SK-N-SH (cell line): ENCODE results near the gene HHIP. TPM values are rescaled to one million over a fixed set of nuclear protein-coding genes. Genes with fewer than 3 reads are reported as not detected.

Source experiments
- CTCF ChIA-PET: fragments of 300-600, 350-600 bp; formaldehyde crosslinking; extraction: SDS; loops from one replicate; lab custom pipeline; 2021; lab: Yijun Ruan, JAX
- POLR2A ChIA-PET: fragments of 350-600 bp; sonication (Branson Sonifier 250); formaldehyde crosslinking; extraction: SDS; loops from one replicate; lab custom pipeline; 2020; ENCODE audit warnings: antibody characterized with exemption, inconsistent platforms; lab: Yijun Ruan, JAX
- DNase-seq: peaks from one replicate; pipeline ENCODE4 v3.0.0; 2012
- H2AFZ ChIP-seq: fragments of 200-600 bp; sonication (generic); 2 replicates; pipeline ENCODE4 v1.8.1; 2016; ENCODE audit warnings: antibody characterized with exemption, mild to moderate bottlenecking, low read depth
- H3F3A ChIP-seq: fragments of 200-600 bp; sonication (generic); replicated peaks from 2 replicates; pipeline ENCODE3; 2016; ENCODE audit warnings: antibody characterized with exemption, mild to moderate bottlenecking; ENCODE audit not compliant: insufficient read depth
- H3K27ac ChIP-seq, 2 experiments: fragments of 200-500 bp in 1 of 2; fragments of 200-600 bp in 1 of 2; sonication (Bioruptor generic) in 1 of 2; sonication (generic), shearing (Covaris generic) in 1 of 2; 2 replicates each; pipeline versions ENCODE4 v1.5.1 to v1.6.1; 2014 to 2016; ENCODE audit warnings: low read depth in 2 of 2, inconsistent platforms in 1 of 2, low read length in 1 of 2, mild to moderate bottlenecking in 1 of 2, mixed read lengths in 1 of 2
- H3K27me3 ChIP-seq: fragments of 200-600 bp; sonication (generic), shearing (Covaris generic); 2 replicates; pipeline ENCODE4 v1.6.1; 2016; ENCODE audit warnings: mixed run types; ENCODE audit not compliant: insufficient read depth
- H3K36me3 ChIP-seq, 2 experiments: fragments of 200-500 bp in 1 of 2; fragments of 200-600 bp in 1 of 2; sonication (Bioruptor generic) in 1 of 2; sonication (generic) in 1 of 2; replicated peaks in 1 of 2; 2 replicates each; pipeline versions ENCODE3 to v1.5.1; 2014 to 2016; ENCODE audit warnings: low read length in 1 of 2, mild to moderate bottlenecking in 1 of 2; ENCODE audit not compliant: insufficient read depth in 2 of 2, control insufficient read depth in 1 of 2
- H3K4me1 ChIP-seq, 2 experiments: fragments of 200-500 bp in 1 of 2; fragments of 200-600 bp in 1 of 2; sonication (Bioruptor generic) in 1 of 2; sonication (generic), shearing (Covaris generic) in 1 of 2; 2 replicates each; pipeline versions ENCODE4 v1.5.1 to v1.6.1; 2014 to 2016; ENCODE audit warnings: low read depth in 1 of 2, low read length in 1 of 2, mixed run types in 1 of 2; ENCODE audit not compliant: insufficient read depth in 2 of 2, control insufficient read depth in 1 of 2
- H3K4me2 ChIP-seq: fragments of 200-600 bp; sonication (generic), shearing (Covaris generic); 2 replicates; pipeline ENCODE4 v1.6.1; 2017; ENCODE audit warnings: mixed run types
- H3K4me3 ChIP-seq, 2 experiments: fragments of 200-500 bp in 1 of 2; fragments of 200-600 bp in 1 of 2; sonication (Bioruptor generic) in 1 of 2; sonication (generic), shearing (Covaris generic) in 1 of 2; 2 replicates each; pipeline versions ENCODE4 v1.5.1 to v1.8.1; 2014 to 2016; ENCODE audit warnings: low read depth in 2 of 2, inconsistent platforms in 1 of 2, low read length in 1 of 2, mild to moderate bottlenecking in 1 of 2, mixed read lengths in 1 of 2, moderate library complexity in 1 of 2
- H3K79me2 ChIP-seq: fragments of 200-600 bp; sonication (generic); 2 replicates; pipeline ENCODE4 v1.8.1; 2017; ENCODE audit warnings: mild to moderate bottlenecking; ENCODE audit not compliant: insufficient read depth
- H3K9ac ChIP-seq: fragments of 200-600 bp; sonication (generic); 2 replicates; pipeline ENCODE4 v1.6.1; 2017; ENCODE audit warnings: mixed run types
- H3K9me2 ChIP-seq: fragments of 200-600 bp; sonication (generic); 2 replicates; pipeline ENCODE4 v1.6.1; 2017; ENCODE audit warnings: mixed run types
- H3K9me3 ChIP-seq: fragments of 200-600 bp; sonication (generic); 2 replicates; pipeline ENCODE4 v1.6.1; 2017; ENCODE audit warnings: mixed run types, mild to moderate bottlenecking, moderate library complexity
- H4K20me1 ChIP-seq: fragments of 200-600 bp; sonication (generic); 2 replicates; pipeline ENCODE4 v1.6.1; 2017; ENCODE audit warnings: mild to moderate bottlenecking, mixed run types; ENCODE audit not compliant: insufficient read depth
- CHD2 ChIP-seq: fragments of 150-350 bp; IDR thresholded peaks from 2 replicates; pipeline ENCODE4 v1.6.1; 2018; ENCODE audit warnings: low read length; ENCODE audit not compliant: partially characterized antibody
- ELF1 ChIP-seq: IDR thresholded peaks from 2 replicates; pipeline ENCODE4 v1.4.0; 2012
- EP300 ChIP-seq, 2 experiments: IDR thresholded peaks; 2 replicates each; pipeline versions ENCODE4 v1.4.0 to v1.6.1; 2012; ENCODE audit warnings: borderline replicate concordance in 1 of 2, low read depth in 1 of 2, low read length in 1 of 2
- FOXM1 ChIP-seq: IDR thresholded peaks from 2 replicates; pipeline ENCODE4 v1.4.0; 2012; ENCODE audit warnings: low read depth, mild to moderate bottlenecking
- GABPA ChIP-seq: IDR thresholded peaks from 2 replicates; pipeline ENCODE4 v1.4.0; 2012; ENCODE audit warnings: low read depth, mild to moderate bottlenecking
- JUND ChIP-seq: IDR thresholded peaks from 2 replicates; pipeline ENCODE4 v1.4.0; 2012
- MXI1 ChIP-seq: IDR thresholded peaks from 2 replicates; pipeline ENCODE4 v1.6.1; 2012; ENCODE audit warnings: mild to moderate bottlenecking, low read depth, low read length, improper control_type of control experiment
- RCOR1 ChIP-seq: fragments of 150-350 bp; IDR thresholded peaks from 2 replicates; pipeline ENCODE4 v1.6.1; 2017; ENCODE audit warnings: antibody characterized with exemption, low read length
- RXRA ChIP-seq: IDR thresholded peaks from 2 replicates; pipeline ENCODE4 v1.4.0; 2012; ENCODE audit warnings: low read depth, mild to moderate bottlenecking, borderline replicate concordance
- SIN3A ChIP-seq: IDR thresholded peaks from 2 replicates; pipeline ENCODE4 v1.6.1; 2012; ENCODE audit warnings: low read depth, mild to moderate bottlenecking, low read length, moderate library complexity, borderline replicate concordance
- TAF1 ChIP-seq: IDR thresholded peaks from 2 replicates; pipeline ENCODE4 v1.6.1; 2012; ENCODE audit warnings: low read depth, mild to moderate bottlenecking, low read length, moderate library complexity, borderline replicate concordance
- TCF12 ChIP-seq: IDR thresholded peaks from 2 replicates; pipeline ENCODE4 v1.4.0; 2012
- TEAD4 ChIP-seq: IDR thresholded peaks from 2 replicates; pipeline ENCODE4 v1.4.0; 2012; ENCODE audit warnings: mild to moderate bottlenecking, borderline replicate concordance; ENCODE audit not compliant: insufficient read depth
- YY1 ChIP-seq: IDR thresholded peaks from 2 replicates; pipeline ENCODE4 v1.4.0; 2012; ENCODE audit warnings: low read depth, mild to moderate bottlenecking
- WGBS: methylation state at CpG from one replicate; pipeline ENCODE4 v1.1.6; 2017; ENCODE audit warnings: low lambda C conversion rate; 5-methylcytosine and 5-hydroxymethylcytosine counted together
- polyA plus RNA-seq, 3 experiments: library from polyadenylated mRNA; depleted of rRNA; stranded (reverse); fragments of >200 nt; gene quantifications; 2 replicates each; pipeline ENCODE4 v1.2.3, GENCODE V29; 2012
- TF ChIP-seq, protein P1 (sequence below): IDR thresholded peaks from 2 replicates; pipeline ENCODE4 v1.4.0; 2012; ENCODE audit warnings: low read depth
- TF ChIP-seq, protein P2 (sequence below): IDR thresholded peaks from 2 replicates; pipeline ENCODE4; 2012
- TF ChIP-seq, protein P3 (sequence below): fragments of 150-350 bp; IDR thresholded peaks from 2 replicates; pipeline ENCODE4 v1.6.1; 2017; ENCODE audit warnings: antibody characterized with exemption, low read length, low read depth, borderline replicate concordance

The HHIP gene
- polyA plus RNA-seq, 1 of the 3 experiments (the other 2 are of a cell fraction) = 3.5 TPM

DNA sequence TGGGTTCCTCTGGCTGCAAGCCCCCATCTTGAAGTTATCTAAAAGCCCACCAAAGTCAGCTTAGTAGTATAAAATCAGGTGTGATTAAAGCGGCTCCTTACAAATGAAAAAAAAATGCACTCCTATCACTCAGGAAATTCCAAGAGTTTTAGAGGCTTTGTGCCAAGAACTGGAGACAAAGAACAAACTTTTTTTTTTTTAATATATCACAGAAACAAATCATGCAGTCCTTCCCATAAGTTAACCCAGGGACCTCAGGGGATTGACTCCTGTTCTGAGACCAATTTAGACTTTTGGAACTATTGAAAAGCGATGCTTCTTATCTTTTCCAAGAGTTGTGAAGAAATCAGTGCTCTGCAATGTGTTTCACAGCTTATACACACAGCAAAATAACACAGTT, 53.6 kb downstream of the HHIP start:
- peak overlapping the region; percentile 58 to 71; a peak in 3 of 4 replicates for H3K27ac ChIP-seq
- CTCF ChIA-PET = no interaction called here

DNA sequence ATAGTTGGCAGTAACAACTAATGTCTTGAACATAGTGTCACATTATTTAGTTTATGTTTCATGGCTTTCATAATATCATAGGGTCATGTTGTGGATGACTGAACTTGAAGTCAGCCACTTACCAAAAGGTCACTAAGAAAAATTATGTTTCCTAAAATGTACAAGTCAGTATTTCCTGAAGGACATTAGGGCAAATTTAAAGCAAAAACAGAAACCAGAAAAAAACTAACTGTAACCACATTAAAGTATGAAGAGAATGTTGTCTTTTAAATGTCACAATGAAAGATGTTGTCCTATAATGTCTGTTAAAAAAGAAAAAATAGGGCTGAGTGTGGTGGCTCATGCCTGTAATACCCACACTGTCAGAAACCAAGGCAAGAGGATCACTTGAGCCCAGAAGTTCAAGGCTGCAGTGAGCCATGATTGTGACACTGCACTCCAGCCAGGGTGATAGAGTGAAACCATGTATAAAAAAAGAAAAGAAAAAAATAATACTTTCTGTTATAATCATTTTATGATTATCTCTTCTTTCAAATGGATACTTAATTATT, 55.8 kb downstream of the HHIP start:
- Histone ChIP-seq H3K4me1 (peaks cover 0 to 35% of the 10 kb centered on the region in 2 experiments; a peak in 3 of 4 replicates), H3K9me3 (no peaks in the 10 kb centered on the region), H3K79me2 (no peaks in the 10 kb centered on the region), H2AFZ (no peak overlapping the region; the same call in 1 of the 2 replicates), H3K27me3 (no peaks in the 10 kb centered on the region), H4K20me1 (no peaks in the 10 kb centered on the region), H3K9ac (no peak overlapping the region), H3K9me2 (no peaks in the 10 kb centered on the region), H3K27ac (peak overlapping the region; percentile 34 to 58; a peak in 3 of 4 replicates), H3K4me2 (peak overlapping the region; percentile 29; the same call in 1 of the 2 replicates), H3K36me3 (peaks cover 0 to under 1% of the 10 kb centered on the region in 2 experiments), H3K4me3 (no peak overlapping the region), H3F3A (peaks cover 20% of the 10 kb centered on the region)
- TF ChIP-seq TAF1 (no peak), CHD2 (no peak), RXRA (no peak), TEAD4 (no peak)
- TF ChIP-seq, protein P1, sequence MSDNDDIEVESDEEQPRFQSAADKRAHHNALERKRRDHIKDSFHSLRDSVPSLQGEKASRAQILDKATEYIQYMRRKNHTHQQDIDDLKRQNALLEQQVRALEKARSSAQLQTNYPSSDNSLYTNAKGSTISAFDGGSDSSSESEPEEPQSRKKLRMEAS = no peak
- POLR2A ChIA-PET = no interaction called here
- CTCF ChIA-PET = no interaction called here
- no peak for DNase-seq

More for the DNA sequence above, 53.6 kb downstream of the HHIP start:
- no peak for DNase-seq
- H3F3A ChIP-seq = peaks cover 20% of the 10 kb centered on the region
- POLR2A ChIA-PET = no interaction called here
- peak overlapping the region; percentile 61 for H2AFZ ChIP-seq
- no peaks in the 10 kb centered on the region for H3K9me2 ChIP-seq
- H3K36me3 ChIP-seq = no peaks in the 10 kb centered on the region
- peak overlapping the region; percentile 71 for H3K4me2 ChIP-seq
- TF ChIP-seq TCF12 (no peak), TEAD4 (no peak), SIN3A (no peak), JUND (no peak), CHD2 (no peak), FOXM1 (no peak), GABPA (no peak), RCOR1 (no peak), RXRA (no peak), ELF1 (no peak), YY1 (no peak), EP300 (IDR thresholded peaks at IDR 0.05; ENCODE audit: borderline replicate concordance in 1 of 2, low read depth in 1 of 2, low read length in 1 of 2) (no peak), MXI1 (no peak)
- TF ChIP-seq, protein P1 = no peak
- TF ChIP-seq, protein P2, sequence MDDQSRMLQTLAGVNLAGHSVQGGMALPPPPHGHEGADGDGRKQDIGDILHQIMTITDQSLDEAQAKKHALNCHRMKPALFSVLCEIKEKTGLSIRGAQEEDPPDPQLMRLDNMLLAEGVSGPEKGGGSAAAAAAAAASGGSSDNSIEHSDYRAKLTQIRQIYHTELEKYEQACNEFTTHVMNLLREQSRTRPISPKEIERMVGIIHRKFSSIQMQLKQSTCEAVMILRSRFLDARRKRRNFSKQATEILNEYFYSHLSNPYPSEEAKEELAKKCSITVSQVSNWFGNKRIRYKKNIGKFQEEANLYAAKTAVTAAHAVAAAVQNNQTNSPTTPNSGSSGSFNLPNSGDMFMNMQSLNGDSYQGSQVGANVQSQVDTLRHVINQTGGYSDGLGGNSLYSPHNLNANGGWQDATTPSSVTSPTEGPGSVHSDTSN = no peak
- TF ChIP-seq, protein P3, sequence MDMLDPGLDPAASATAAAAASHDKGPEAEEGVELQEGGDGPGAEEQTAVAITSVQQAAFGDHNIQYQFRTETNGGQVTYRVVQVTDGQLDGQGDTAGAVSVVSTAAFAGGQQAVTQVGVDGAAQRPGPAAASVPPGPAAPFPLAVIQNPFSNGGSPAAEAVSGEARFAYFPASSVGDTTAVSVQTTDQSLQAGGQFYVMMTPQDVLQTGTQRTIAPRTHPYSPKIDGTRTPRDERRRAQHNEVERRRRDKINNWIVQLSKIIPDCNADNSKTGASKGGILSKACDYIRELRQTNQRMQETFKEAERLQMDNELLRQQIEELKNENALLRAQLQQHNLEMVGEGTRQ = no peak
- H3K79me2 ChIP-seq = no peaks in the 10 kb centered on the region
- no peaks in the 10 kb centered on the region for H3K27me3 ChIP-seq
- peak overlapping the region in 1 of 2 experiments; percentile 7; a peak in 1 of 4 replicates for H3K4me3 ChIP-seq
- H4K20me1 ChIP-seq = no peaks in the 10 kb centered on the region
- H3K9ac ChIP-seq = peak overlapping the region; percentile 4; the same call in 1 of the 2 replicates
- no peaks in the 10 kb centered on the region for H3K9me3 ChIP-seq
- peaks cover 0 to 35% of the 10 kb centered on the region in 2 experiments; a peak in 3 of 4 replicates for H3K4me1 ChIP-seq
- 13% methylated on average over 2 of the region's 2 CpGs for WGBS
